Epithelial cell of esophagus (primary cell): ENCODE results near the gene LYRM4.

Source experiments
- DNase-seq: peaks from one replicate; pipeline ENCODE4 v3.0.0; 2010; ENCODE audit warnings: low read depth
- H3K4me3 ChIP-seq: 2 replicates; pipeline ENCODE4 v1.5.1; 2011; ENCODE audit warnings: mild to moderate bottlenecking, low read length, control low read depth
- CTCF ChIP-seq: IDR thresholded peaks from 2 replicates; pipeline ENCODE4 v1.5.1; 2011; ENCODE audit warnings: low read depth, mild to moderate bottlenecking, low read length, control low read depth, inconsistent platforms; ENCODE audit not compliant: insufficient read depth; ENCODE audit errors: missing control alignments

Gene LYRM4

GRCh38 chr6:5197084-5197483, 63.7 kb downstream of the LYRM4 start:
- DNase-seq: no peak

GRCh38 chr6:5192135-5192794, 68.5 kb downstream of the LYRM4 start:
- DNase-seq: no peak
- no peak overlapping the region for H3K4me3 ChIP-seq
- TF ChIP-seq CTCF: no peak

More at GRCh38 chr6:5197084-5197483, 63.7 kb downstream of the LYRM4 start:
- no peak overlapping the region for H3K4me3 ChIP-seq
- TF ChIP-seq CTCF: no peak

DNA sequence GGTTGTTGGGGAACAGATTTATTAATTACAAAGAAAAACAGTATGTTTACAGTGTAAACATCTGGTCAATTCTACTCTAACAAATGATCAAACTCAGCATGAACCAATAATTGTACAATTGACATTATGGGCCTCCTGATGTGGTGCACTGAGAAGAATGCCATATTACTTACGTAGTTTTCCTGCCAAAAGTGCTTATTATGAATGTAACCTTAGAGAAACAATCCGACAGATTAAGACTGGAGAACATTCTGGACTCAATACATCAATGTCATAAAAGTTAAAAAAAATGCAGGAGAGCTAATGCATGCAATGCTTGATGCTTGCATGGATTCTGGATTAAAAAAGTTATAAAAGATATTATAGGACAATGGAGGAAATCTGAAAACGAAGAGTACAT, 69.0 kb downstream of the LYRM4 start:
- TF ChIP-seq CTCF: no peak
- H3K4me3 ChIP-seq: no peak overlapping the region
- no peak for DNase-seq

DNA sequence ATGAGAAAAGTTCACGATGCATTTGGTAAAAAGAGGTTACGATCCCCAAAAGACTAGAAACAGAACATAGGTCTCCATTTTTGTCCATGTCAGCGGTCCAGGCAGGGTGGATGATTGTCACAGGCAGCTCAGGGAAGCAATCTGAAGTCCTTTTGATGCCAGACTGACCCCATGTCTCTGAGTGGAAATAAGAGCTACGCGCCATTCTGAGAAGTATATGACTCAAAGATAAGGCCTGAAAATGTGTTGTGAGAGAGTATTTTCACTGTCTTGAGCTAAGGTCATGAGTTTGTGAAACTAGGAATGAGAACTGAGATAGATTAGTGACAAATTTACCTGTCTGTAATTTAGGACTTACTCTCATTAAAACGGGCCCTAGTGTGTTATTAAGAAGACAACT, 69.5 kb downstream of the LYRM4 start:
- TF ChIP-seq CTCF: no peak
- no peak overlapping the region for H3K4me3 ChIP-seq
- DNase-seq: no peak

DNA sequence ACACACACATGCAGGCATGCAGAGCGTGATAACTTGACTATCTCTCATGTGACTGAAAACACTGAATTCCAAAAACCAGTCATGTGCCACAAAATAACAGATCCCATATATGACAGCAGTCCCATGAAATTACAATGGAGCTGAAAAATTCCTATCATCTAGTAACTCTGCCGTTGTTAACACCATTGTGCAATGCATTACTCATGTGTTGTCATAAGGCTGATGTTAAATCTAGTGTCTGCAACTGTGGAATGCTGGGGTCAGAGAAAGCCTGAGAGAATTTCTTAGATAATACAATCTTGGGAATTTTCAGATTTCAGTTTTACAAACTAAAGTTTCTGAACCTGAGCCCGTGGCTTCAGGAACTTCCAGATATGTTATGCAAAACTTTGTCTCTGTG, 70.2 kb downstream of the LYRM4 start:
- no peak overlapping the region for H3K4me3 ChIP-seq
- no peak for TF ChIP-seq CTCF
- peak; percentile 92 for DNase-seq

- H3K4me3 ChIP-seq: no peak overlapping the region
- no peak for DNase-seq
- no peak for TF ChIP-seq CTCF
Measured at GRCh38 chr6:5188646-5189045, 72.1 kb downstream of the LYRM4 start.

DNA sequence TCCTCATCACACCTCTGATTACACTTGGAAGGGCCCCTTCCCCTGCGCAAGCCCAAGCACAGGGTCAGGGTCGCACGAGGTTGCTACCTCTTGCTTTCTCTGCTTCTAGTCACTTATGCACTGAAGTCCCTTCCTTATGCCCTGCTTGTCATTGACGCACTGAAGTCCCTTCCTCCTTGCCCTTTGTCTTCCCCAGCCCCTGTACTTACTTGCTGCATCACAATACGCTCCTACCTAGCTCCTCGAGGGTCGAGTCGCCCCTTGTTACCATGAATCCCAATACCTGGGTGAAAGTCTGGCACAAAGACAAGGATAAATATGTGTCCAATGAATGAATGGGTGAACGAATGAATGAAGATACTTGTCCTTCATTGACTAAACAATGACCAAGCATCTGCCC, 75.9 kb downstream of the LYRM4 start:
- no peak overlapping the region for H3K4me3 ChIP-seq
- no peak for DNase-seq
- no peak for TF ChIP-seq CTCF
